CD4-positive, alpha-beta T cell (primary cell): ENCODE data around the gene GRK3. TPM values are rescaled to one million over a fixed set of nuclear protein-coding genes. Genes with fewer than 3 reads are reported as not detected.

Source experiments
- ATAC-seq: fragments of 200-7000 bp; cut with Tn5 transposase; one replicate; pipeline ENCODE4 v1.10.0; 2022; ENCODE audit warnings: mild to moderate bottlenecking; ENCODE audit not compliant: poor library complexity
- CTCF ChIA-PET: fragments of 350-600 bp; sonication (Branson Sonifier 250); formaldehyde crosslinking; loops from one replicate; lab custom pipeline; 2021; ENCODE audit warnings: antibody characterized with exemption, inconsistent platforms; lab: Charles Lee
- POLR2A ChIA-PET: fragments of 350-600 bp; sonication (Branson Sonifier 250); formaldehyde crosslinking; loops from one replicate; lab custom pipeline; 2021; ENCODE audit warnings: antibody characterized with exemption, inconsistent platforms; lab: Charles Lee
- DNase-seq, 14 experiments: peaks; one replicate each; pipeline ENCODE4 v3.0.0-alpha.2; 2013 to 2020; ENCODE audit warnings: mixed read lengths in 2 of 14
- H3K27ac ChIP-seq, 2 donors: one replicate each; pipeline versions ENCODE4 v1.5.1 to v1.7.0; 2013; ENCODE audit warnings: low read length in 2 of 2, low read depth in 1 of 2, mild to moderate bottlenecking in 1 of 2
- H3K27me3 ChIP-seq, 2 experiments: 1 replicate in 1 of 2; 2 replicates in 1 of 2; pipeline versions ENCODE4 v1.6.1 to v1.7.0; 2013; ENCODE audit warnings: low read length in 2 of 2, control low read depth in 1 of 2, mild to moderate bottlenecking in 1 of 2, moderate library complexity in 1 of 2; ENCODE audit not compliant: insufficient read depth in 2 of 2, control insufficient read depth in 1 of 2
- H3K36me3 ChIP-seq: one replicate; pipeline ENCODE4 v1.6.1; 2013; ENCODE audit warnings: low read length, control low read depth; ENCODE audit not compliant: insufficient read depth
- H3K4me1 ChIP-seq: one replicate; pipeline ENCODE4 v1.6.1; 2013; ENCODE audit warnings: low read length, control low read depth; ENCODE audit not compliant: insufficient read depth
- H3K4me3 ChIP-seq: one replicate; pipeline ENCODE4 v1.5.1; 2013; ENCODE audit warnings: mild to moderate bottlenecking, low read length, moderate library complexity
- H3K9me3 ChIP-seq, 2 experiments: 1 replicate in 1 of 2; 2 replicates in 1 of 2; pipeline versions ENCODE4 v1.6.1 to v1.7.0; 2013; ENCODE audit warnings: low read length in 2 of 2, mild to moderate bottlenecking in 2 of 2, control low read depth in 1 of 2, moderate library complexity in 1 of 2; ENCODE audit not compliant: control insufficient read depth in 1 of 2, insufficient read depth in 1 of 2
- H3K27ac Mint-ChIP-seq: one replicate; pipeline ENCODE4 v1.8.0; 2020; ENCODE audit warnings: mixed read lengths
- H3K27me3 Mint-ChIP-seq: one replicate; pipeline ENCODE4 v1.8.0; 2021; ENCODE audit warnings: mixed read lengths
- H3K36me3 Mint-ChIP-seq: one replicate; pipeline ENCODE4 v1.8.0; 2021; ENCODE audit warnings: low read depth, mixed read lengths
- H3K4me1 Mint-ChIP-seq: one replicate; pipeline ENCODE4 v1.8.0; 2021; ENCODE audit warnings: low read depth, mixed read lengths
- H3K4me3 Mint-ChIP-seq: one replicate; pipeline ENCODE4 v1.8.0; 2020; ENCODE audit warnings: mild to moderate bottlenecking, mixed read lengths
- H3K9me3 Mint-ChIP-seq: one replicate; pipeline ENCODE4 v1.8.0; 2020; ENCODE audit warnings: mixed read lengths
- intact Hi-C, 2 experiments: fragments of 100-400 bp; cut with DNase I in 1 of 2; cut with micrococcal nuclease in 1 of 2; formaldehyde crosslinking; loops; one replicate each; pipeline versions ENCODE4 v1.15.1 to v1.9.0; 2023 to 2025; cut with DNase I, micrococcal nuclease
- total RNA-seq, 174 experiments: library from RNA in 2 of 174; stranded (reverse) in 2 of 174; gene quantifications; one replicate each; pipeline ENCODE4 v1.2.3 and lab custom pipeline; 2021 to 2026
- TF ChIP-seq, protein P1 (sequence below): fragments of 200-600 bp; IDR thresholded peaks from one replicate; pipeline ENCODE4 v1.8.0; 2022; ENCODE audit warnings: antibody characterized with exemption, mild to moderate bottlenecking

Gene GRK3
- total RNA-seq, 2 experiments from 2014 or later: 1.7 to 2.0 TPM

DNA sequence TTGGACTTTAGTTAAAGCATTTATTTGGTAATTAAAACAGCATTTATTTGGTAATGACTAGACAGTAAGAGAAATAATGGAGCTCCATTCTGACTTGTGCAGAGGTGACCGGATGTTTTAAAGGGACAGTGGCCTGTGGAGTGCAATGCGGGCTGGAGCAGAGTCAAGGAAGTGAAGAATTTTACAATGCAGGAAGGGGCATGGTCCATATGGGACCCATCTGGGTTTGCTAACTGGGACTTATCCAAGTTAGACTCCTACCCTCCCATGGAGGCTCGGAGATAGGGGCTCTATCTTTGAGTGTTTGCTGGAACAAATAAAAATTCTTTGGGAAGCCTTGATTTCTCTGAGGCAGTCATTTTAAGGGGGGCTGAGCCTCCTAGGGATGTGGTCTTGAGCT, 117.6 kb downstream of the GRK3 start:
- intact Hi-C loops: no loop called here
- ChIA-PET CTCF (no interaction called here), POLR2A (no interaction called here)
- Histone ChIP-seq H3K4me3 (no peak overlapping the region), H3K27me3 (no peaks in the 10 kb centered on the region), H3K27ac (no peak overlapping the region), H3K4me1 (no peaks in the 10 kb centered on the region), H3K9me3 (no peaks in the 10 kb centered on the region), H3K36me3 (no peaks in the 10 kb centered on the region)
- Mint-ChIP-seq H3K27ac (no peak overlapping the region), H3K36me3 (no peaks in the 10 kb centered on the region), H3K9me3 (no peaks in the 10 kb centered on the region), H3K4me1 (no peaks in the 10 kb centered on the region), H3K27me3 (no peaks in the 10 kb centered on the region), H3K4me3 (no peak overlapping the region)
- ATAC-seq (no peak), DNase-seq (no peak)
- TF ChIP-seq, protein P1, sequence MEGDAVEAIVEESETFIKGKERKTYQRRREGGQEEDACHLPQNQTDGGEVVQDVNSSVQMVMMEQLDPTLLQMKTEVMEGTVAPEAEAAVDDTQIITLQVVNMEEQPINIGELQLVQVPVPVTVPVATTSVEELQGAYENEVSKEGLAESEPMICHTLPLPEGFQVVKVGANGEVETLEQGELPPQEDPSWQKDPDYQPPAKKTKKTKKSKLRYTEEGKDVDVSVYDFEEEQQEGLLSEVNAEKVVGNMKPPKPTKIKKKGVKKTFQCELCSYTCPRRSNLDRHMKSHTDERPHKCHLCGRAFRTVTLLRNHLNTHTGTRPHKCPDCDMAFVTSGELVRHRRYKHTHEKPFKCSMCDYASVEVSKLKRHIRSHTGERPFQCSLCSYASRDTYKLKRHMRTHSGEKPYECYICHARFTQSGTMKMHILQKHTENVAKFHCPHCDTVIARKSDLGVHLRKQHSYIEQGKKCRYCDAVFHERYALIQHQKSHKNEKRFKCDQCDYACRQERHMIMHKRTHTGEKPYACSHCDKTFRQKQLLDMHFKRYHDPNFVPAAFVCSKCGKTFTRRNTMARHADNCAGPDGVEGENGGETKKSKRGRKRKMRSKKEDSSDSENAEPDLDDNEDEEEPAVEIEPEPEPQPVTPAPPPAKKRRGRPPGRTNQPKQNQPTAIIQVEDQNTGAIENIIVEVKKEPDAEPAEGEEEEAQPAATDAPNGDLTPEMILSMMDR: no peak

DNA sequence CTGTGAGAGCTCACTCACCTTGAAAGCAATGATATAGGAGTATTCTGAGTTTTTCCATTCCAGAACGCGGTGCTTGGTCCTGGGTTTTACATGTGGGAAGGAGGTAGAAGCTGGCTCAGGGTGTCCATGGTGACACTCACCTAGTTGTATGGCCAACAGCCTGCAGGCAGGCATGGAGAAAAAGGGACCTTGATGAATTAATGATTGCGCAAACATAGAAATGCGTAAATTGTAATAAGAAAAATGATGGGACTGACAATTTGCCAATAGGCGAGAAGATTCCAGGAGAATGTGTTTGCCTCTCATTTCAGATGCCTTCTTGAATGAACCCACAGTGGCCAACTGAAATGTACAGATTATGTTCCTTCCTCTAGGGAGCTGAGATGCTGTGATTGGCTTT, 124.2 kb downstream of the GRK3 start:
- H3K9me3 Mint-ChIP-seq: no peaks in the 10 kb centered on the region
- CTCF ChIA-PET: no interaction called here

DNA sequence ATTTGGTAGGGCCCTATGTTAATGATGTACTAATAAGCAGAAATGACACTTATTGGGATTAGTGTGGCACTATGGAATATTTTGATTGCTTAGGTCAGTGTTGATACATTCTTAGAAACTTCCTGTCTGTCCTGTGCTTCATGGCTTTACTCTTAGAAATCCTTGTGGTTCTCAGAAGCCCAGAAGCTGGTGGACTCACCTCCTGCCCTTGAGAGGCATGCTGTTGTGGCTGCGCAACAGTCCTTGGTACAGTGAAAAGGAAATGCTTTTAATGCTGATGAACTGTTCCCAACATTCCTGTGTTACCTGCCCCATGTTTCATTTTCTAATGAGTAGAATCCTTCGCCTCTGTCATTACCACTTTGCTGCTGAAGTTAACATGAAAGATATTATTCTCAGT, 125.2 kb downstream of the GRK3 start:
- ATAC-seq (no peak), DNase-seq (no peak)
- Histone ChIP-seq H3K4me3 (no peak overlapping the region), H3K4me1 (no peaks in the 10 kb centered on the region), H3K27me3 (no peaks in the 10 kb centered on the region), H3K9me3 (no peaks in the 10 kb centered on the region), H3K27ac (no peak overlapping the region), H3K36me3 (no peaks in the 10 kb centered on the region)
- Mint-ChIP-seq H3K9me3 (no peaks in the 10 kb centered on the region), H3K36me3 (no peaks in the 10 kb centered on the region), H3K4me3 (no peak overlapping the region), H3K27me3 (no peaks in the 10 kb centered on the region), H3K4me1 (no peaks in the 10 kb centered on the region), H3K27ac (no peak overlapping the region)
- ChIA-PET CTCF (no interaction called here), POLR2A (no interaction called here)
- intact Hi-C loops: no loop called here
- TF ChIP-seq, protein P1: no peak

More for the DNA sequence above, 124.2 kb downstream of the GRK3 start:
- Histone ChIP-seq H3K27ac (no peak overlapping the region), H3K4me3 (no peak overlapping the region), H3K4me1 (no peaks in the 10 kb centered on the region), H3K9me3 (no peaks in the 10 kb centered on the region), H3K27me3 (no peaks in the 10 kb centered on the region), H3K36me3 (no peaks in the 10 kb centered on the region)
- Mint-ChIP-seq H3K27me3 (no peaks in the 10 kb centered on the region), H3K4me1 (no peaks in the 10 kb centered on the region), H3K36me3 (no peaks in the 10 kb centered on the region), H3K27ac (no peak overlapping the region), H3K4me3 (no peak overlapping the region)
- POLR2A ChIA-PET: interaction anchor here (0.7 kb wide), 1 partner anchor 48 kb away, joined by 3 read pairs; no protein-coding TSS in a partner anchor
- TF ChIP-seq, protein P1: no peak
- intact Hi-C loops: no loop called here
- no peak for DNase-seq
- no peak for ATAC-seq
